HS-27A (cell line): ENCODE measurements around the gene SLC39A11.

Experiments used
- DNase-seq: peaks from one replicate; pipeline ENCODE4 v3.0.0-alpha.2; 2012; ENCODE audit warnings: low read depth, missing footprints

The SLC39A11 gene

DNA sequence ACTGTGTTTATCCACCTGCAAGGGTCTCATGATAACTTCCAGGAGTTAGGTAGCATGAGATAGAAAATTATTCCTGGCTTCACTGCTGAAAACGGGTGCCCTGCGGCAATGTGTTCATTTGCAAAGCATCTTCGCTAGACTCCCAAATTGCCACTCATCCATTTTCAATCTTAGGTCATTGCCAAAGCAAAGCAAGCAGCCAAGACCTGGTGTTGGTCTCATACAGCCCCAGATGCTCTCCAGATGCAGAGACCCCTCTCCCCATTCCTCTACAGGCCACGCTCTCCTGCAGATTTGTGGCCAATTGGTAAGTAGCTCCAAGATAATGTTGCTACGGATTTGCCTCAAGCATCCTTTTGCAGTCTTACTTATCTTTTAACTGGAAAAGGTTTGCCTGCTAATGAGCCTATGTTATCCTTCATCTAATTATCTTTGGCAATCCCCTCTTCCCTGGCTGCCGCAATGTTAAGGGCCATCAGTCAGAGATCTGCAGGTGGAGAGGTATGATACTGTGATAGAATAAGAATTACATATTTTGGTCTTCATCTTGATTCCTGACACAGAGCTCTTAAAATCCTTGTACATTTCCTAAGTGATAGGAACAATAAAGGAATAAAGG is 222.0 kb downstream of the SLC39A11 start:
- no peak for DNase-seq

DNA sequence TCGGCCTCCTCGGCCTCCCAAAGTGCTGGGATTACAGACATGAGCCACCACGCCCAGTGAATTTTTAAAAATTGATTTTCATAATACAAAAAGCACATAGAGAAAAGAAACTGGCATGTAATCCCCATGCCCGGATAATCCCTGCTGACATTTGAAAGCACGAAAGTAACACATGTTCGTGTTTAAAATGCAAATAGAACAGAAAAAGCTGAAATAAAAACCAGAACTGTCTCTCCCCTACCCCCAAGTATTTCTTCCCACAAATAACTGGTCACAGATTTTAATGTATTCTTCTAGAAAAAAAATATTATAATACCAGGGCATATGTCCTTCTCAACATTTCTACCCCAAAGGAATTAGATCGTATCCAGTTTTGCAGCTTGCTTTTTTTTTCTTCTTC is 222.9 kb downstream of the SLC39A11 start:
- no peak for DNase-seq

DNA sequence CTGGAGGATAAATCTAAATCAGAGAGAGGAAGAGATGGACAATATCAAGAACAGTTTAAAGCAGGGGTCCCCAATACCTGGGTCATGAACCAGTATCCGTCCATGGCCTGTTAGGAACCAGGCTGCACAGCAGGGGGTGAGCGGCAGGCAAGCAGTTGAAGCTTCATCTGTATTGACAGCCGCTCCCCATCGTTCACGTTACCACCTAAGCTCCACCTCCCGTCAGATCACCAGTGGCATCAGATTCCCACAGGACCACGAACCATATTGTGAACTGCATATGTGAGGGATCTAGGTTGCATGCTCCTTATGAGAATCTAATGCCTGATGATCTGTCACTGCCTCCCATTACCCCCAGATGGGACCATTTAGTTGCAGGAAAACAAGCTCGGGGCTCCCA is 226.5 kb downstream of the SLC39A11 start:
- no peak for DNase-seq

DNA sequence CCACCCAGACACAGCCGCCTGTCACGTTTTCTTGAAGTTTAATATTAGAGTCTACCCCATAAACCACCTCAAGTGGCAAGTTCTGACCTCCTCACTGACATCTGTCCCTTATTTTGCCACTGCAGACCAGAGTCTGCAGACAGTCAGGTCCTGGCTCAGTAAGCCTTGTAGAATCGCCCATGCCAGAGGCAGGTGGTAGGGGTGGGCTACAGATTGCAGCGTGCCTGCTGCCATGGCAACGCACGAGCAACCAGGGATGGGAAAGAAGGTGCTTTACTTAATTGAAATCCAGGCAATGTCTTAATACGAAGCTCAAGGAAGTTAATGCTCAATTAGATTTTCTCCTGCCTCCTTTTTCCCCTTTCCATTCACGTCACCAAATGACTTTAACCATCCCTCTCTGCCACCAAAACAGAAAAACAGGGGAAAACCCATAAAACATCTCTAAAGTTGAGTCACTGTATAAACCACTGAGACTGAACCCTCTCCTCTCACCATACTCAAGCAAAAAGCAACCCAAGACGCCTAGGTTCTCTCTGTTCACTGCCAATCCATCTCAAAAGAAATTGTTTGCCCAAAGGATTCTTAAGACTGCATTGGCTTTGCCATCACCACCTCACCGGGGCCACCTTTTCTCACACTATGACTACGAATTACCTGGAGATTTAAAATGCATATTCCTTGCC is 228.8 kb downstream of the SLC39A11 start:
- DNase-seq = no peak

DNA sequence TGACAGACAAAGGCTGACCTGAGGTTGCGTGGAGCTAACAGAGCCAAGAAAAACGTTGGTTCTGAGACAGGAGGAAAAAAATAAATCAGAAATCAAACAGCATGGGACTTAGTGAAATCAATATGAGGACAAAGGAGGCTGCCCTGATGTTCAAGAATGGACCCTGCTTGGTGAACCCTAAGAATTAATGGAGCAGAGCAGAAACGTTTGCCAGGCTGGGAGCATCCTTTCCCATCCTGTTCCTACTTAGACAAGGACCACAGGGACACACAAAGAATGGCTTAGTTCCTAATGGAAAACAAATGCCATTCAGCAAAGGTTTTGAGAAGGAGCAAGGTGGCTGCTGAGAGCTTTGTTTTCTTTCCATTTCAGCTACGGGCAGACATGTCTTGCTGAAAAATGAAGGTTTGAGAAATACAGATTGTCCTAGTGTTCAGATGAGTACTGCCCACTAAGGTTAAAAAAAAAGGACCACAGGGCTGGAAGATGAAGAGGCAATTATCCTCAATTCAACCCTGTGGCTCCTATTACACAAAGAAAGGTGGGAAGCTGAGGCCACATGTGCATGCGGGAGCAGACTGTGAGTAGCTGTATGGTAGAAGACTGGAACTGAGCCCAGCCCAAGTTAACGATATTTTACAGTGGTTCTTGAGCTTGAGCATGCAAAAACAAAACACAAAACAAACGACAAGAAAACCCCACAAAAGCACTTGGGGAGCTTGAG is 230.1 kb downstream of the SLC39A11 start:
- DNase-seq = no peak

DNA sequence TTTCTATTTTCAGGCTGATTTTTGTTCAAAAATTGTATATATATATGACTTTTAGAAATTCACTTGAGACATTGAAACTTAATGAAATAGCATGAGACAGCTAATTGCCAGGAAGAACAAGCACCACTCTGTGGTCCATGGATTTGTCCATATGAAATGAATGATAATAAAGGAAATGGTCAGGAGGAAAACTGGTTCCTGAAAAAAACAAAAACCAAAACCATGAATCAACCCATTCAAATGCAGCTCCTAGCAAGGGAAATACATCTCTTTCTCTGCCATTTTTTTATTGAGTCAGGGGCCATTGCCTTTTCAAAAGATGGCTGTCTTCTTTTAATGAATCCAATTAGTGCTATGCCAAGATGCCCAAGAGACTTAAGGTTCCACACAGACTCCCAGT is 230.7 kb downstream of the SLC39A11 start:
- no peak for DNase-seq

DNA sequence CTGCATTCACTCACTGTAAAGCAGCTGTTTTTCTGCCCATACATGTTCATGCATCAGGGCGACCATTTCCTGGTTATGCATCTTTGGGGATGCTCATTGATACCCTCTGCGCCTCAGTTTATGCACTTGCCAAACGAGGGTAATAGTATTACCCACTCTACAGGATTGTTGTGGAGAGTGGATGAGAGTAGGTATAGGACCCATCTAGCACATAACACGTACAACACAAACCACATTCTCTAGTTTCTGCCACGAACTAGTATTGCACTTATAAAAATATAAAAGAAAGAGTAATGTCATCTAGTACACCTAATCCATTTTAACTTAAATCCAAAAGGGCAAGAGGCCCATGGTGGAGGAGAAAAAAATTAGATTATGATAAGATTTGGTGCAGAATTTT is 231.7 kb downstream of the SLC39A11 start:
- DNase-seq = no peak

DNA sequence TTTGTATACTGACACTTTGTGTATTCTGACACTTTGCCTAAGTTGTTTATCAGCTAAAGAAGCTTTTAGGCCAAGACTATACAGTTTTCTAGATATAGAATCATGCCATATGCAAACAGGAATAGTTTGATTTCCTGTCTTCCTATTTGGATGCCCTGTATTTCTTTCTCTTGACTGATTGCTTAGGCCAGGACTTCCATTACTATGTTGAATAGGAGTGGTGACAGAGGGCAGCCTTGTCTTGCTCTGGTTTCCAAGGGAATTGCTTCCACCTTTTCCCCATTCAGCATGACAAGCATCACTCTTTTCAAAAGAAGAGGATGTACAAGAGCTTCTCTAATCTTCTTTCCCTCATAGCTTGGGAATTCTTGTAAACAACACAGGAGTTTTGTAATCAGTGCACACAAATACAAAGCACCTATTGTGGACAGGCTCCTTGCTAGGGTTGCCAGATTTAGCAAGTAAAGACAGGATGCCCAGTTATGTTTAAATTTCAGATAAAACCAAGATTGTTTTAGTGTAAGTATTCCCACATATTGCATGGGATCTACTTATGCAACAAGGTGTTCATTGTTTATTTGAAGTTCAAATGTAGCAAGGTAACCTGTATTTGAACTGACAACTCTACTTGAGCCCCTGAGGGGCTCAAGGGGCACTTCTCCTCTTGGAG is 233.5 kb downstream of the SLC39A11 start:
- DNase-seq = no peak

DNA sequence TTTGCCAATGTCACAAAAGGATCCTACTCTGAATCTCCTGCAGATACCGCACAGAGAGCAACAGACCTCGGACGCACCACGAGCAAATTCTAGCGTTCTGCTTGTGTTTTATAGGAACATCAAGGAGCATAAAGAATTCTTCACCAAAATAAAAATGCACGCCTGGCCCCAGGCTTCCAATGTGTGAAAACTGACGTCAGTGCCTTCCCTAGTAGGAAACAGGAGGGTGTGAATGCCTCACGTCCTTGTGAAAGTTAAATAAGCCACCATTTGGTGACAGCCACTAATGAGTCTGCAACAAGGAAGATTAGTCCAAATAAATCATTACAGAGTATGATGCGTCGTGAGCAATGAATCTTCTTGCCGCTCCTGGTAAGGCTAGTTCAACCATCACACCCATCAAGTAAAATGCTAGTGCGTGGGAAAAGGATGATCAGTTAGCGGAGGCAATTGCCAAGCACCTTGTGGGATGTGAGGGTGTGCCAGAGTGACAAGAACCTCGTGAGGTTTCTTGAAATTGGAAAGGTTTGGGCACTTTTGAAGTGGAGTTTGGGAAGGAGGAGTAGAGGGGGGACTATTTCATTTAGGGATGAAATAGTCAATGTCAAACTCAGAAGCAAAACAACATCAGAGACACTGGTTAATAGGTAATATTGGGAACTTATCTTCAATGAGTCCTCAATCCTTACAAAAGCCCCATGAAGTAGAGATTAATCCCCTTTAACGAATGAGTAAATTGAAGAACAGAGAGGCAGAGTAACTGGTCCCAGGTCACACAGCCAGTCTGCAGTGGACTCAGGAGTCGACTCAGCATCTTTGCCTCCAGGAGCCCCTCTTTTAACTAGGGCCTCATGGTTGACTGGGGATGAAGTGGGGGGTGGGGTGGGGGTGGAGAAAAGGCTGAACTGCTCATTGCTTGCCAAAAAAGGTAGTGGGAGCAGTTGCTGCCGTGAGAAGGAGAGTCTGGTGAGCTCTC is 238.8 kb downstream of the SLC39A11 start:
- DNase-seq = no peak

DNA sequence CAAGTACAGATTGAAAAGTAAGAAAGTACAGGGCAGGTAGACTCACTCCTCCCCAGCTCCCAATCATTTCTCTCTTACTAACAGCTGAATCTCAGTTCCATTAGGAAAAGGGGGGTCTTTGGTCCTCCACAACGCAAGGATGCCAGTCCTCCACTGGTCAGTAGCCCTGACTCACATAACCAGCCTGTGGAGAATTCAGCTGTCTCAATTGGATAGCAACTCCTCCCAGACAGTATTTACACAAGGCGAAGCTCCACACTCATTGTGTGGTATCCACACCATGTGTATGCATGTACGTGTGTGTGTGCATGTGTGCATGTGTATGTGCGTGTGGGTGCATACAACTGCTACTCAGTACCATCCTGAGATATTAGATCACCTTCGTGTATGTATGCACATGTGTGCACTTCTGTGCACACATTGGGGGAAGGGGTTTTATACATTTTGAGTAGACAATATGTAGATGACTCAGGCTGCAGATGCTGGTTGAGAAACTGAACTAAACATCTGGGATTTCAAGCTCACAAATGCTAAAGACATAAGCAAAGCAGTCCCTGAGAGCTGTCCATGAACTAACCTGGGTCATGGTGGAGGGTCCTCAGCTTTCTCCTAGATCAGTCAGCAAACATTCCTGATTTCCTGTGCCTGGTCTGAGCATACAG is 240.1 kb downstream of the SLC39A11 start:
- no peak for DNase-seq

DNA sequence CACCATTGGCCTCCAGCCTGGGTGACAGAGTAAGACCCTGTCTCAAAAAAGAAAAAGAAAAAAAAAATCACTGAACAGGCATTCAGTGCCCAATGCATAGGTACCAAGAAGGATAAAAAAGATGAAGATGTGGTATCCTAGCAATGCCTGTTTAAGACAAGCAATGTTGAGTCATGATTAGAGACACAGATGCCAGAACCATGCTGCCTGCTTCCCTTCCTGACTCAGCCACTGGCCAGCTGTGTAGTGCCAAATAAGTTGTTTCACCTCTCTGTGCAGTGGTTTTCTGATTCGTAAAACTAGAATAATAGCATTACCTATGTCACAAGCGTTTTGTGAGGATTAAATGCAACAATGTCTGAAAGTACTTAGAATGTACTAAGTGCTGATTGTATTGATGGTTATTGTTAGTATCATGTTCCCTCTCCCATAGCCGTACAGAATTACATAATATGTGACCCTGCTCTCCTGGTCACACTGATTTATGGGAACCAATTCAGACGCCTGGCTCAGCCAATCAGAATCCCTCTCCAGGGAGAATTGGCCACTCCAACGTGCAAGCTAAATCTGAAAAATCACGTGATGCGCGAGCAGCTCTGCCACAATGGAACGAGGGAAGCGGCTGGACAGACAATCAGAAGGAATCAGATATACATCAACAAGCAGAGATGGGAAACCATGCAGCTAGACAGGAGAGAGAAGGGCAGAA is 241.9 kb downstream of the SLC39A11 start:
- no peak for DNase-seq

DNA sequence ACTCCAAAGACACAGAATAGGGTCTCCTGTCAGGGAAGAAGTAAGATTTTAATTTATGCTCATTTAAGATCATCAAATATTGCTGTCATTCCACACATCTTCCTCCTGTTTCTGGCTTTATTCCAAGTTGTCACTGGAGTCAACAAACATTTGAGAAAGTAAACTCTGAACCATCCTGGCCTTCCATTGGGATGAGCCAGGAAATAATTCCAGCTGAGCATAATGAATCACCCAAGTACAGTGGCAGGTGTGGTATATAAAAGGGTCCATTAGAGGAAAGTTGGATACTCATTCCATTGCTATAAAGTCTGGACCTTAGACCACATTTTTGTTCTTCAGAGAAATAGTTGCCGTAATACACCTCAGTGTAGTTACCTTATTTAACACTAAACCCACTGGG is 246.1 kb downstream of the SLC39A11 start:
- no peak for DNase-seq

DNA sequence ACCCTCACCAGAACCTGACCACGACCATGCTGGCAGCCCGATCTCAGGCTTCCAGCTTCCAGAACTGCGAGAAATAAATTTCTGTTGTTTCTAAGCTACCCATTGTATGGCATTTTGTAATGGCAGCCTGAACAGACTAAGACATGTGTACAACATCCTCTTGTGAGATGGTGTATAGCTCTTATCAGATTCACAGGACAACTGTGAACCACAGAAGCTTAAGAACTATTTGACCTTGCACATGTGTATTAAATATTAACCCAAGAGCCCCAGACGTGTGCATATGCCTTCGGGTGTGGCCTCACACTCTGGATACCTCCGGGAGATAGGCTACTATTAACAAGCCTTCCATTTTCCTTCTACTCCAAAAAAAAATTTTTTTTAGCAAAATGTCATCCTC is 248.9 kb downstream of the SLC39A11 start:
- no peak for DNase-seq

DNA sequence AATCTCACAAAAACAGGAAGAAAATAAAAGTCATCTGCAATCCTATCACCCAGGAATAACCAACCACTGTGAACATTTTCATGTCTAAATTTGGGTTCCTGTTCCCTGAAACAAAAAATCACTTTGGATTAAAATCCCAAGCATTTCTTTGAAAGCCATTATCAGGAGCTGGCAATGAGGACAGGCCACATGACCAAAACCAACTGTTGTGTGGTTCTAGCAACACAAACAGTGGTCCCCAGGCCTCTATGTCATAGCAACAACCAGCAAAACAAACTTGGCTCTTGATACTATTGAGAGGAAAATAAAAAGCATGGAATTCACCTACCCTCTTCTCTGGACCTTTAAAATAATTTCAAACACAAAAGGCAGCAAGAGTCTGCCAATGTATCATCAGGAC is 252.5 kb downstream of the SLC39A11 start:
- no peak for DNase-seq

DNA sequence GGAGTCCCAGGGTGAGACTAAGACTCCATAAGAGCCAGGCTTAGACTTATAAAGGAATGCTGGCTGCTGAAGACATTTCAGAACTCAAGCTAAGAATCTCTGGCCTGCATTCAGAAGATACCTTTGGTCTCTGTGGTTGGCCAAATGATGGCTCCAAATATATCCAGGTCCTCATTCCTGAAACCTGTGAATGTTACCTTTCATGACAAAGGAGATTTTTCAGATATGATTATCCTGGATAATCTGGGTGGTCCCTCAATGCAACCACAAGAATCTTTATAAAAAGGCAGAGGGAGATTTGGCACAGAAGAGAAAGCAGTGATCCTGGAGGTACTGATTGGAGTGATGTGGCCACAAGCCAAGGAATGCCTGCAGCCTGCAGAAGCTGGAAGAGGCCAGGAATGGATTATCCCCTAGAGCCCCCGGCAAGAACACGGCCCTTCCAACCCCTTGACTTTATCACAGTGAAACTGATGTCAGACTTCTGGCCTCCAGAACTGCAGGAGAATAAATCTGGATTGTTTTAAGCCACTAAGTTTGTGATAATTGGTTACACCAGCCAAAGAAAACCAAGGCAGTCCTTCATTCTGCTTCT is 253.3 kb downstream of the SLC39A11 start:
- no peak for DNase-seq

DNA sequence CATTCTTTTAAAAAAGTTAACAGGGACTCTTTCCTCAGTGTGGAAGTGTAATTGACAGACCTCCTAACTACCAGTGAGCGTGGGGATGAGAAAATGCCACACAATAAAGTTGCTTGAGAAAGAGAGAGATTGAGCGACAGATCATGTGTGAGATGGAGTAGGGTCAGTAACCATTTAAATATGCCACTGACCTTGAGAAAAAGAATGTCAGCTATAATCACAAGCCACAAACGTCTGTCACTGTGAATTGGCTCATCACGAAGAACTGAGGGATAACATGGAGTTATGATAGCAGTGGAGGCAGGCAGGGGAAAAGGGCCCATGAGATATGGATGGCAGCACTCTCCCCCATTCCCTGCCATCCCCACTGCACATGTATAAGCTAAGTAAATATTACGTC is 253.9 kb downstream of the SLC39A11 start:
- no peak for DNase-seq

DNA sequence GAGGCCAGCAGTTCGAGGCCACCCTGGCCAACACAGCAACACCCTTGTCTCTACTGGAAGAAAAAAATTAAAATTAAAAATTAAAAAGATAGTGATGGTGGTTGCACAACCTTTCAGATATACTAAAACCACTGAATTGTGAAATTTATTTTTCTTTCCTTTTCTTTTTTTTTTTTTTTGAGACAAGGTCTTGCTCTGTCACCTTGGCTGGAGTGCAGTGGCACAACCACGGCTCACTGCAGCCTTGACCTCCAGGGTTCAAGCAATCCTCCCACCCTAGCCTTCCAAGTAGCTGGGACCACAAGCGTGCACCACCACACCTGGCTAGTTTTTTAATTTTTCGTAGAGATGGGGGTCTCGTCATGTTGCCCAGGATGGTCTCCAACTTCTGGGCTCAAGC is 254.4 kb downstream of the SLC39A11 start:
- DNase-seq = no peak

DNA sequence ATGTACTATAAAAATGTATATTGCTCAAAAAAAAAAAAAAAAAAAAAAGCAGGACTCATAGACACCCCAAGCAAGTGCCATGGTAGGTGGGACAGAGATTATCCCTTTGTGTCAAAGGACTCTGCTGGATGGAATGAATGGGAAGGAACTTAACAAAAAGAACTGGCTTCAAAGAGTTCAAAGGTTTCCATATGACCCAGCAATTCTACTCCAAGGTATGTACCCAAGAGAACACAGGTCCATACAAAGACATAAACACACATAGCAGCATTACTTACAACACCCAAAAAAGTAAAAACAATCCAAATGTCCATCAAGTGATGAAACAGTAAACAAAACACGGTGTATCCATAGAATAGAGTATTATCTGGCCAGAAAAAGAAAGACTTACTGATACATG is 255.2 kb downstream of the SLC39A11 start:
- DNase-seq = no peak

DNA sequence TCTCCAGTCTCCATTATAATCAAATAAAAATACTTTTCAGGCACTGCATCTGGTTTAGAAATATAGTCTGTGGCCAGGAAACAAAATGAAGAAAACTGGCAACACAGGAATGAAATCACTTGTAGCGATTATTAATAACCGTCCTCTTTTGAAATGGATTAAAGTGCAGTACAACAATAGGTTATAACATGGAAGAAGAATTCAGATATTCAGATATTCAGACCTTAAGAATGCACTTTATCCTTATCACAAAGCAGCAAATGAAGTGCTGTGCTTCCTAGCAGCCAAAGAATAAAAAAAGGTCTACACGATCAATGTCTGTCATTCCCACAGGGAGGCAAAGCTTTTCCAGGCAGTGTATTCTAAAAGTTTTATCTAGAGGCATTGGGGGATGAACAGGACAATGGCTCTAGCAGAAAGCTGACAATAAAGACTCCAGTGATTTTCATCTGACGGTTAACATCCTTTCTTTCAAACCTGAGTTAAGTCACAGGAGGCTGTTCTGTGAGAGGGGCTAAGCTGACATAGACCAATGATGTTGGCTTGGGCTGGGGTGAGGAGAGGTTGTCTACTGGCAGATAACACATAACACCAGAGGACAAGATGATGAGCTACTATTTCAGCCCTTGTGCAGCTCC is 259.2 kb downstream of the SLC39A11 start:
- no peak for DNase-seq

DNA sequence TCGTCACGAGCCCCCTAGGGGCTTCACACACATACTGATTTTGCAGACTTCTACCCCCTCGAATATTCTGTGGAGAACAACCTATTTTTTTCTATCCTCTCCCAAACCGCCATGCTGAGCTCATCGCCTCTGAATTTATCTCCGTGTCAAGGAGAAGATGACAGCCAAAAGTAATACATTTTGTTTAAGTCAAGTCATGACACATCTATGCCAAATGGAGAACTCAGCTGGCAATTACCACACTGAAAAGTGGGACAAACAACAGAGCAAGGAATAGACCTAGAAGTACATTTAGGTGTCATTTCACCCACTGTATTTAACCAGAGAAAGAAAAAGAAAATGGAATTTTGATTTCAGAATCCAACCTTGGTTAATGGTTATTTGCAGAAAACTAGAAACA is 260.2 kb downstream of the SLC39A11 start:
- no peak for DNase-seq
